CD8-positive, alpha-beta memory T cell (primary cell): ENCODE measurements around the gene ZXDC. TPM values are rescaled to one million over a fixed set of nuclear protein-coding genes. Genes with fewer than 3 reads are reported as not detected.

Experiments used
- CTCF ChIA-PET: fragments of 350-600 bp; sonication (Branson Sonifier 250); formaldehyde crosslinking; loops from one replicate; lab custom pipeline; 2021; ENCODE audit warnings: antibody characterized with exemption; lab: Charles Lee
- POLR2A ChIA-PET: fragments of 350-600 bp; sonication (Branson Sonifier 250); formaldehyde crosslinking; loops from one replicate; lab custom pipeline; 2021; ENCODE audit warnings: antibody characterized with exemption; lab: Charles Lee
- DNase-seq, 5 donors: peaks; one replicate each; pipeline versions ENCODE4 v3.0.0 to v3.0.0-alpha.2; 2020 to 2022; ENCODE audit warnings: mixed read lengths in 1 of 5
- H3K27ac ChIP-seq: one replicate; pipeline ENCODE4 v1.7.0; 2013; ENCODE audit warnings: low read depth, mild to moderate bottlenecking, low read length, moderate library complexity
- H3K27me3 ChIP-seq: 2 replicates; pipeline ENCODE4 v1.7.0; 2013; ENCODE audit warnings: low read length, mild to moderate bottlenecking; ENCODE audit not compliant: insufficient read depth, poor library complexity, severe bottlenecking
- H3K36me3 ChIP-seq: 2 replicates; pipeline ENCODE4 v1.7.0; 2013; ENCODE audit warnings: mild to moderate bottlenecking, low read length, moderate library complexity; ENCODE audit not compliant: insufficient read depth
- H3K4me1 ChIP-seq: 2 replicates; pipeline ENCODE4 v1.7.0; 2013; ENCODE audit warnings: mild to moderate bottlenecking, low read length, moderate library complexity; ENCODE audit not compliant: insufficient read depth
- H3K4me3 ChIP-seq: 2 replicates; pipeline ENCODE4 v1.7.0; 2013; ENCODE audit warnings: mild to moderate bottlenecking, low read length
- H3K9me3 ChIP-seq: 2 replicates; pipeline ENCODE4 v1.7.0; 2013; ENCODE audit warnings: mild to moderate bottlenecking, low read length
- H3K27ac Mint-ChIP-seq, 8 donors: one replicate each; pipeline ENCODE4 v1.8.0; 2020 to 2021; ENCODE audit warnings: mixed read lengths in 8 of 8, mild to moderate bottlenecking in 6 of 8, inconsistent platforms in 3 of 8, moderate library complexity in 3 of 8
- H3K27me3 Mint-ChIP-seq, 2 donors: one replicate each; pipeline ENCODE4 v1.8.0; 2020 to 2021; ENCODE audit warnings: mixed read lengths in 2 of 2, mild to moderate bottlenecking in 1 of 2, moderate library complexity in 1 of 2
- H3K36me3 Mint-ChIP-seq, 3 donors: one replicate each; pipeline ENCODE4 v1.8.0; 2020 to 2021; ENCODE audit warnings: mixed read lengths in 3 of 3, inconsistent platforms in 1 of 3, mild to moderate bottlenecking in 1 of 3
- H3K4me1 Mint-ChIP-seq, 3 donors: one replicate each; pipeline ENCODE4 v1.8.0; 2020 to 2021; ENCODE audit warnings: mixed read lengths in 3 of 3, inconsistent platforms in 1 of 3, mild to moderate bottlenecking in 1 of 3
- H3K4me3 Mint-ChIP-seq, 7 donors: one replicate each; pipeline ENCODE4 v1.8.0; 2020 to 2021; ENCODE audit warnings: mixed read lengths in 7 of 7, mild to moderate bottlenecking in 6 of 7, moderate library complexity in 4 of 7, inconsistent platforms in 2 of 7
- H3K9me3 Mint-ChIP-seq, 5 donors: one replicate each; pipeline ENCODE4 v1.8.0; 2020 to 2022; ENCODE audit warnings: mixed read lengths in 5 of 5, mild to moderate bottlenecking in 3 of 5, moderate library complexity in 2 of 5, inconsistent platforms in 1 of 5
- polyA plus RNA-seq: library from polyadenylated mRNA; unstranded; fragments of 300-500 nt; fragmentation: Illumina TruSeq; gene quantifications from one replicate; pipeline ENCODE4 v1.2.3, GENCODE V29; 2021
- total RNA-seq, 2 experiments: library from RNA; stranded (reverse); gene quantifications; one replicate each; pipeline ENCODE4 v1.2.3, GENCODE V29; 2021

Gene ZXDC
- total and polyA plus RNA-seq, 3 experiments from 2014 or later = 24.2 to 25.0 (median 24.6) TPM

DNA sequence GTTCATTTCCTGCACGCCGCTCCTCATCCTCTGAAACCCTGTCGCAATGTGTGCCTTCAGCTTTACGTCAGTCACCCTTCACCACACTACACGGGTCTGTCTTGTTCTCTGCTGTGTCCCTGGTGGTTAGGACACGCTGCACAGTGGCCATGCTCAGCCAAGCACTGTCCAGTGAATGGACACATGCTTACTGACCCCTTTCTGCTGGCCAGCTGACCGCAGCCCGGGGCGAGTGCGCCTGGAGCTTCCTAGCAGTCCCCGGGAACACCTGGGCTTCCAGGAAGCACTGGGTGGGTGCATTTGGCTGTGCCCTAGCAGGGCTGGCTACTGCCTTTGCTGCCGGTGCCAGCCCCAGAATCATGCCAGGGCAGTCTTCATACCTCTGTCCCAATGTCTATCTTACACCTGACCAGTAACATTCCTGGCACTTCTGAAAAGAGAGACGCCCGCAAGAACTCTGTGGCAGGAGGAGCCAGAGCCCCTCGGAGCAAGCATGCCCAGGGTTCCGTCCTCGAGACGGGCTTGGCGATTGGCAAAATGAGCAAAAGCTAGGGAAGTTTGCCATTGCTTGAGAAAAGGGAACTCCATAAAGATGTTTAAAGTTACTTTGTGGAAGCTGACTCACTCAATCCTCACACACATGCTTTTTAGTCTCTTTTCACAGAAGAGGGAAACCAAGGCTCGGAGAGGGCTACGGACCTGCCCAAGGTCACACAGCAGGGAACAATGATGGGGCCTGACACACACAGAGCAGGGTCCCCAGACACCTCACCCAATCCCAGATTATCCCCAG lies 15.7 kb upstream of the ZXDC start:
- no peaks in the 10 kb centered on the region for H3K9me3 ChIP-seq
- Mint-ChIP-seq H3K9me3 (no peaks in the 10 kb centered on the region), H3K4me1 (peaks cover 8 to 13% (median 12%) of the 10 kb centered on the region in 3 donors), H3K27ac (no peak overlapping the region), H3K36me3 (no peaks in the 10 kb centered on the region), H3K27me3 (peaks cover 0 to 1% of the 10 kb centered on the region in 2 donors), H3K4me3 (no peak overlapping the region)
- H3K36me3 ChIP-seq = no peaks in the 10 kb centered on the region
- H3K4me1 ChIP-seq = peaks cover 9% of the 10 kb centered on the region
- ChIA-PET CTCF (no interaction called here), POLR2A (no interaction called here)
- no peak overlapping the region for H3K27ac ChIP-seq
- no peak overlapping the region for H3K4me3 ChIP-seq
- DNase-seq = no peak
- no peaks in the 10 kb centered on the region for H3K27me3 ChIP-seq

DNA sequence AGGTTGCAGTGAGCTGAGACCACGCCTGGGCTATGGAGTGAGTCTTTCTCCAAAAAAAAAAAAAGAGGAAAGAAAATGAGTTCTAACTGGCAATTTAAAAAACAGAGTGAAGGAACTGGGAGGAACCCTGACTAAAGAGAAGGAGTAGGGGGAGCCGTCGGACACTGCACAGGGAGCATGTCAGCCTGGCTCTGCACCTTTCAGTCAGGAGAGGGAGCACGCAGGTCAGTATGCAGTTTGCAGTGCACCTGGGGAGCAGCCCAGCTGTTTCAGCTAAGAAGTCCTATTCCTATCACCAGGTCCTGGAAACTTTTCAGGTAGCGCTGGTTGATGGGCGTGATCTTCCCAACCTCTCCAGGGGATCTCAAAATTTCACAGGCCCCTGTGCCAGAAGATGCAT lies 14.9 kb upstream of the ZXDC start:
- Mint-ChIP-seq H3K9me3 (no peaks in the 10 kb centered on the region), H3K4me1 (peaks cover 11 to 15% (median 14%) of the 10 kb centered on the region in 3 donors), H3K27me3 (peaks cover 0 to 1% of the 10 kb centered on the region in 2 donors), H3K27ac (no peak overlapping the region), H3K36me3 (no peaks in the 10 kb centered on the region), H3K4me3 (no peak overlapping the region)
- Histone ChIP-seq H3K9me3 (no peaks in the 10 kb centered on the region), H3K27me3 (no peaks in the 10 kb centered on the region), H3K4me1 (peaks cover 9% of the 10 kb centered on the region), H3K36me3 (no peaks in the 10 kb centered on the region), H3K4me3 (no peak overlapping the region), H3K27ac (no peak overlapping the region)
- DNase-seq = no peak
- POLR2A ChIA-PET = no interaction called here
- CTCF ChIA-PET = no interaction called here

DNA sequence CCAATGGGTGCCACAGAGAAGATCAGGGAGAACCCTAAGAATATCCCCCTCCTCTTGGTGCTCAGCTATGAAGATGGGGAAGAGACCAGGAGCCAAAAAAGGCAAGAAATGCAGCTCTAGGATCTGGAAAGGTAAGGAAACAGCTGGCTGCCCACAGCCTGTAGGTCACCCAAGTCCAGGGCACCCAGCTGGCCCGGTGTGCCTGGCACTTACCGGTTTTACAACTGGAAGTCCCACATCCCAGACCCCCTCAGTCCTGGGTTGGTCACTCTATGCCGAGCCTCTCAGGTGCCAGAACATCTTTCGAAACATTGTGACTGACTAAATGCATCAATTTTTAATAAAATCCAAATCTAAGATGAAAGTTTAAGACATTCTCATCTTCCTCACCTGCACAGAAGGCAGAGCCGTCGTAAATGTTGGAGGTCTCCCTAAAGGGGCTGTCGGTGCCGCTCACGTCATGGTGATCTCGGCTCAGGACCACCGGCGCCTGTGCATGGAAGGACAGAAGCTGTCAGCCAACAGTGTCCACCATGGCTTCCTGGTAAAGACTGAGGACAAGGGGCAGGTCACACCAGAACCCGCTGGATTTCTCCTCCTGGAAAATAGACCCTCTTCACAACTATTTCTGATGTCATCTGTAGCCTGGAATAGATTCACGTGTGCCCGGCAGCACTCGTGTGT lies 13.3 kb upstream of the ZXDC start:
- no peak overlapping the region for H3K4me3 ChIP-seq
- H3K4me1 Mint-ChIP-seq = peaks cover 11 to 12% (median 11%) of the 10 kb centered on the region in 3 donors
- H3K36me3 Mint-ChIP-seq = no peaks in the 10 kb centered on the region
- DNase-seq = no peak
- no peaks in the 10 kb centered on the region for H3K9me3 ChIP-seq
- H3K4me3 Mint-ChIP-seq = no peak overlapping the region
- ChIA-PET POLR2A (no interaction called here), CTCF (no interaction called here)
- peak overlapping the region in 1 of 8 donors; percentile 50 for H3K27ac Mint-ChIP-seq
- no peak overlapping the region for H3K27ac ChIP-seq
- peaks cover 0 to 3% of the 10 kb centered on the region in 2 donors for H3K27me3 Mint-ChIP-seq
- H3K9me3 Mint-ChIP-seq = no peaks in the 10 kb centered on the region
- no peaks in the 10 kb centered on the region for H3K27me3 ChIP-seq
- peaks cover 9% of the 10 kb centered on the region for H3K4me1 ChIP-seq
- no peaks in the 10 kb centered on the region for H3K36me3 ChIP-seq

DNA sequence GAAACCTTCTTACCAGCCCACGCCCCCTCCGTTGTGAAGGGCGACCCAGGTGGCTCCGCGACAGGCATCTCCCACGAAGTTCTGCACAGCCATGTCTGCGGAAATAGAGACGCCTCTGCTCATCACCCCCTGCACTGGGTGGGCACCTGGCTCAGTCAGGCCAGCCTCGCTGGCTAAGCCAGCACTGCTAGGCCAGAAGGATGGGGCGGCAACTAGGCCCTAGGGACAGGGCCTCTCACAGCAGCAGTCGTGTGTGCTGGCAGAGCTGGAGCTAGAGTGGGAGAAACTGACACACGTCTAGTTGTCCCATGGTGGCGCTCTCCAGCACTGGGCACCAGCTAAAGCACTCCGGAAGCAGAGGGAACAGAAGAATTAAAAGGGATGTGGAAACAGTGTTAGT lies 12.5 kb upstream of the ZXDC start:
- no peaks in the 10 kb centered on the region for H3K9me3 ChIP-seq
- H3K27me3 Mint-ChIP-seq = peaks cover 0 to 3% of the 10 kb centered on the region in 2 donors
- no peaks in the 10 kb centered on the region for H3K9me3 Mint-ChIP-seq
- DNase-seq = no peak
- no peak overlapping the region for H3K27ac ChIP-seq
- peak overlapping the region in 1 of 8 donors; percentile 87 for H3K27ac Mint-ChIP-seq
- H3K36me3 Mint-ChIP-seq = no peaks in the 10 kb centered on the region
- H3K4me3 ChIP-seq = no peak overlapping the region
- no peak overlapping the region for H3K4me3 Mint-ChIP-seq
- no peaks in the 10 kb centered on the region for H3K36me3 ChIP-seq
- peaks cover 9% of the 10 kb centered on the region for H3K4me1 ChIP-seq
- peaks cover 9 to 11% (median 11%) of the 10 kb centered on the region in 3 donors for H3K4me1 Mint-ChIP-seq
- CTCF ChIA-PET = no interaction called here
- POLR2A ChIA-PET = no interaction called here
- H3K27me3 ChIP-seq = no peaks in the 10 kb centered on the region

DNA sequence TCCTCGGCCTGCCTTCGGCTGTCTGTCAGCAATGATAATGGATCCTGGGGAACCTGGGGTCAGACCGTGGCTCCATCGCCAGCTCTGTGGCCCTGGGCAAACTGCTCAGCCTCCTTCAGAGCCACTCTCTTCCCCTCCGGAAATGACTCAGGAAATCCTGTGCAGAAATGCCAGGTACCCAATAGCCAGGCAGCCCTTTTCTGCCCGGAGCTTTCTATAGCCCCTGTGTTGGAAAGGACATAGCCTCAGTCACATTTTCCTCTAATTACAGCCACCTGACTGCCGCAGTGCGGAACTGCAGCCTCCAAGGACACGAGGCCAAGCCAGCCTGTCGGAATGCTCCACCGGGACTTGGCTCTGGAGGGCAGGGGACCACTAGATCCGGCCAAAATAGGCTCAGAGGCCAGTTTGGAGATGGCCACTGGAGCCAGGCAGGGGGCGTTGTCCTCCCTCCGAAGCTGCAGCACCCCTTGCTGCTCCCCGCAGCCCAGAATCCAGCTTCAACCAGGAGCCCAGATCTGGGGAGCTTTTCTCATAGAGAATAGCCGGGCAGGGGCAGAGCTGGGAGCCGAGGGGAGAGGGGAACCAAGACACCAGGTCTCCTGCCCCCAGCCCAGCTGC lies 11.6 kb upstream of the ZXDC start:
- no peaks in the 10 kb centered on the region for H3K9me3 Mint-ChIP-seq
- no peaks in the 10 kb centered on the region for H3K36me3 ChIP-seq
- H3K9me3 ChIP-seq = no peaks in the 10 kb centered on the region
- H3K4me1 Mint-ChIP-seq = peaks cover 9 to 11% (median 11%) of the 10 kb centered on the region in 3 donors
- peaks cover 9% of the 10 kb centered on the region for H3K4me1 ChIP-seq
- POLR2A ChIA-PET = no interaction called here
- CTCF ChIA-PET = no interaction called here
- no peaks in the 10 kb centered on the region for H3K36me3 Mint-ChIP-seq
- H3K4me3 ChIP-seq = no peak overlapping the region
- no peak for DNase-seq
- no peak overlapping the region for H3K4me3 Mint-ChIP-seq
- H3K27me3 ChIP-seq = no peaks in the 10 kb centered on the region
- H3K27ac ChIP-seq = no peak overlapping the region
- H3K27ac Mint-ChIP-seq = peak overlapping the region in 1 of 8 donors; percentile 72
- peaks cover 0 to 3% of the 10 kb centered on the region in 2 donors for H3K27me3 Mint-ChIP-seq

DNA sequence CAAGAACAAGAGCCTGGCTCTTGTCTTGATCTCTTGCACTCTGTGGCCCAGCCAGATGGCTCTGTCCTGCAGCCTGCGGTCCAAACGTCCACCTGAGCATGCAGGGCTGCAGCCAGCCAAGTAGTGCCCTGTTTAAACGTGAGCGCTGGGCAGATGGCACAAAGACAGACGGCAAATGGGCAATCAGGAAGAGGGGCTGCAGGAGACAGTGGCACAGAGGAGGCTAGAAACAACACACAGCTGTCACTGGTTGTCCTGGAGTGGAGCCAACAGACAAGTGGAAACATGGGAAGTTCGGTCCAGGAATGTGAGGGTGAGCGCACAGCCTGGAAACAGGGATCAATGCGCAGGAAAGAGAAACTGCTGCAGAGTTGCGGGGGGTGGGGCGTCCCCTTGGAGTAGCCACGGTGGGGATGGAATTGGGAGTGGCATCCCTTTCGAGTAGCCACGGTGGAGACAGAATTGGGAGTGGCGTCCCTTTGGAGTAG lies 10.7 kb upstream of the ZXDC start:
- Mint-ChIP-seq H3K9me3 (no peaks in the 10 kb centered on the region), H3K36me3 (no peaks in the 10 kb centered on the region), H3K4me3 (no peak overlapping the region), H3K27ac (peak overlapping the region in 1 of 8 donors; percentile 79), H3K4me1 (peaks cover 9 to 11% (median 11%) of the 10 kb centered on the region in 3 donors), H3K27me3 (peaks cover 0 to 2% of the 10 kb centered on the region in 2 donors)
- Histone ChIP-seq H3K4me3 (no peak overlapping the region), H3K9me3 (no peaks in the 10 kb centered on the region), H3K27ac (no peak overlapping the region), H3K36me3 (no peaks in the 10 kb centered on the region), H3K4me1 (peaks cover 9% of the 10 kb centered on the region), H3K27me3 (no peaks in the 10 kb centered on the region)
- no peak for DNase-seq
- POLR2A ChIA-PET = no interaction called here
- CTCF ChIA-PET = no interaction called here

DNA sequence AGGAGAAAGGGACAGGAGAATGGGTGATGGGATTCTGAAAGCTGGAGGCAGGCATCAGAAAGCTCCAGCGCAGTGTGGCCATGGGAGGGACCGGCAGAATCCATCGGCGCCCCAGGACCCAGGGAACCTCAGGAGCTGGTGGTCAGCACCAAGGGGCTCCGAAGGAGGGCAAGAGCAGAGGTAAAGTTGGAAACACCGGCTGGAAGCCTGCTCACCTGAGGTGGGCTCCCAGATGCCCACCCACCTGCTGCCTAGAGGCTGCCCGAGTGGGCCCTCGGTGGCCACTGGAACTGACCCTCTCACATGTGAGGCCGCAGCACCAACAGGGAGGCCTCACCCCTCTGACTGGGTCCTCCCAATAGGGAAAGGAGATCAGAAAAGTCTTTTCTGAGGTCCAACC lies 10.3 kb upstream of the ZXDC start:
- peak in 1 of 5 donors; percentile 29 for DNase-seq
- H3K36me3 ChIP-seq = no peaks in the 10 kb centered on the region
- H3K4me3 ChIP-seq = no peak overlapping the region
- no peak overlapping the region for H3K4me3 Mint-ChIP-seq
- no peaks in the 10 kb centered on the region for H3K36me3 Mint-ChIP-seq
- no peaks in the 10 kb centered on the region for H3K9me3 ChIP-seq
- H3K27ac Mint-ChIP-seq = no peak overlapping the region
- peaks cover 9% of the 10 kb centered on the region for H3K4me1 ChIP-seq
- H3K27me3 ChIP-seq = no peaks in the 10 kb centered on the region
- CTCF ChIA-PET = no interaction called here
- POLR2A ChIA-PET = no interaction called here
- H3K4me1 Mint-ChIP-seq = peaks cover 9 to 11% (median 11%) of the 10 kb centered on the region in 3 donors
- H3K27ac ChIP-seq = no peak overlapping the region
- no peaks in the 10 kb centered on the region for H3K9me3 Mint-ChIP-seq
- H3K27me3 Mint-ChIP-seq = peaks cover 0 to 2% of the 10 kb centered on the region in 2 donors
